Hepatocyte (in vitro differentiated cells): Measurements from ENCODE around the gene SSH3.

ENCODE experiments used
- EZH2 ChIP-seq: fragments of 200-600 bp; sonication (generic); IDR thresholded peaks from 2 replicates; pipeline ENCODE4 v1.6.1; 2016; ENCODE audit warnings: antibody characterized with exemption, mild to moderate bottlenecking, borderline replicate concordance
- TF ChIP-seq, protein P1 (sequence below): fragments of 200-600 bp; sonication (generic); IDR thresholded peaks from 2 replicates; pipeline ENCODE4 v1.5.1; 2016; ENCODE audit warnings: antibody characterized with exemption, mild to moderate bottlenecking; ENCODE audit not compliant: poor library complexity

DNA sequence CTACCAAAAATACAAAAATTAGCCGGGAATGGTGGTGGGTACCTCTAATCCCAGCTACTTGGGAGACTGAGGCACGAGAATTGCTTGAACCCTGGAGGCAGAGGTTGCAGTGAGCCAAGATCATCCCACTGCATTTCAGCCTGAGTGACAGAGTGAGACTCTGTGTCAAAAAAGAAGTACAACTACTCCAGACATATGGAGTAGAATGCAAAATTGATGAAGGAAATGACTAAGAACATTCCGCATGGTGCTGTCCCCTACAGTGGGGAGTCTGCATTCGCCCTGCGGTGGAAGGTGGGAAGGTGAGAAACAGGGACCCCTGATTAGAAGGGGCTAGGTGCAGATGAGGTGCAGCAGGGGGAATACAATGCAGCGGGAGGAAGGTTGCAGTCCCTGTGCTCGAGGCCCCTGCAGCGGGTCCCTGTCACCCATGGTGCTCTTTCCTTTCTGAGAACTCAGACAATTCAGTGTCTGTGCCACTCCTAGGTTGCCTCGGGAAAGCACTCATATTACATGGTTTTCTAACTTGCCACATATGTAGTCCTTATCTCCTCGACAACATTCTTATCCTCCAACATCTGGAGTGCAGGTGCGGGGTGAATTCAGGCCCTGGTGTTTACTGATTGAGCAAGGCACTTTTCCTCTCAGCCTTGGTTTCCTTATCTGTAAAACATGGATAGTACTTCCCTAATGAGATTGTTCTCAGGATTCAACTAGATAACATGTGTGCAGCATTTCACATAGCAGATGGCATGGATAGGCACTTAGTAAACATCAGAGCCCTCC is 44.8 kb downstream of the SSH3 start:
- TF ChIP-seq, protein P1, sequence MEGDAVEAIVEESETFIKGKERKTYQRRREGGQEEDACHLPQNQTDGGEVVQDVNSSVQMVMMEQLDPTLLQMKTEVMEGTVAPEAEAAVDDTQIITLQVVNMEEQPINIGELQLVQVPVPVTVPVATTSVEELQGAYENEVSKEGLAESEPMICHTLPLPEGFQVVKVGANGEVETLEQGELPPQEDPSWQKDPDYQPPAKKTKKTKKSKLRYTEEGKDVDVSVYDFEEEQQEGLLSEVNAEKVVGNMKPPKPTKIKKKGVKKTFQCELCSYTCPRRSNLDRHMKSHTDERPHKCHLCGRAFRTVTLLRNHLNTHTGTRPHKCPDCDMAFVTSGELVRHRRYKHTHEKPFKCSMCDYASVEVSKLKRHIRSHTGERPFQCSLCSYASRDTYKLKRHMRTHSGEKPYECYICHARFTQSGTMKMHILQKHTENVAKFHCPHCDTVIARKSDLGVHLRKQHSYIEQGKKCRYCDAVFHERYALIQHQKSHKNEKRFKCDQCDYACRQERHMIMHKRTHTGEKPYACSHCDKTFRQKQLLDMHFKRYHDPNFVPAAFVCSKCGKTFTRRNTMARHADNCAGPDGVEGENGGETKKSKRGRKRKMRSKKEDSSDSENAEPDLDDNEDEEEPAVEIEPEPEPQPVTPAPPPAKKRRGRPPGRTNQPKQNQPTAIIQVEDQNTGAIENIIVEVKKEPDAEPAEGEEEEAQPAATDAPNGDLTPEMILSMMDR, result no peak
- TF ChIP-seq EZH2, result no peak
